Astrocyte (in vitro differentiated cells and primary cell): ENCODE measurements around the gene OPCML. TPM values are rescaled to one million over a fixed set of nuclear protein-coding genes. Genes with fewer than 3 reads are reported as not detected.

Experiments used
- DNase-seq: peaks from one replicate; pipeline ENCODE4 v3.0.0-alpha.2; 2010; ENCODE audit warnings: low read depth
- FAIRE-seq: peaks from 2 replicates; lab custom pipeline; 2011; peaks lifted over from hg19 to GRCh38; lab: Jason Lieb, UNC
- H2AFZ ChIP-seq: 2 replicates; pipeline ENCODE4 v1.6.0; 2012; ENCODE audit warnings: low read depth, low read length, inconsistent platforms
- H3K27ac ChIP-seq: 2 replicates; pipeline ENCODE4 v1.5.1; 2011; ENCODE audit warnings: low read depth, low read length, inconsistent platforms
- H3K27me3 ChIP-seq: 2 replicates; pipeline ENCODE4 v1.6.0; 2011; ENCODE audit warnings: low read length, inconsistent platforms; ENCODE audit not compliant: insufficient read depth
- H3K36me3 ChIP-seq: 2 replicates; pipeline ENCODE4 v1.5.1; 2011; ENCODE audit warnings: low read length, inconsistent platforms; ENCODE audit not compliant: insufficient read depth
- H3K4me1 ChIP-seq: 2 replicates; pipeline ENCODE4 v1.5.1; 2011; ENCODE audit warnings: low read length, inconsistent platforms; ENCODE audit not compliant: insufficient read depth
- H3K4me2 ChIP-seq: 2 replicates; pipeline ENCODE4 v1.6.0; 2012; ENCODE audit warnings: low read length, inconsistent platforms
- H3K4me3 ChIP-seq: 2 replicates; pipeline ENCODE4 v1.5.1; 2011; ENCODE audit warnings: low read depth, mild to moderate bottlenecking, low read length, inconsistent platforms; ENCODE audit not compliant: insufficient read depth
- H3K79me2 ChIP-seq: 2 replicates; pipeline ENCODE4 v1.6.0; 2012; ENCODE audit warnings: mild to moderate bottlenecking, low read length, inconsistent platforms; ENCODE audit not compliant: insufficient read depth
- H3K9ac ChIP-seq: 2 replicates; pipeline ENCODE4 v1.6.0; 2012; ENCODE audit warnings: mild to moderate bottlenecking, low read length, inconsistent platforms
- H3K9me3 ChIP-seq: 2 replicates; pipeline ENCODE4 v1.5.1; 2012; ENCODE audit warnings: low read depth, mild to moderate bottlenecking, low read length, inconsistent platforms; ENCODE audit not compliant: insufficient read depth
- H4K20me1 ChIP-seq: 2 replicates; pipeline ENCODE4 v1.6.0; 2012; ENCODE audit warnings: low read length, inconsistent platforms; ENCODE audit not compliant: insufficient read depth
- H3K27ac Mint-ChIP-seq: one replicate; pipeline ENCODE4 v1.8.0; 2021; ENCODE audit warnings: mild to moderate bottlenecking, mixed read lengths; ENCODE audit not compliant: unreplicated experiment
- H3K27me3 Mint-ChIP-seq: one replicate; pipeline ENCODE4 v1.8.0; 2021; ENCODE audit warnings: low read depth, mixed read lengths; ENCODE audit not compliant: unreplicated experiment
- H3K36me3 Mint-ChIP-seq: one replicate; pipeline ENCODE4 v1.8.0; 2021; ENCODE audit warnings: low read depth, mixed read lengths; ENCODE audit not compliant: unreplicated experiment
- H3K4me1 Mint-ChIP-seq: one replicate; pipeline ENCODE4 v1.8.0; 2021; ENCODE audit warnings: low read depth, mixed read lengths; ENCODE audit not compliant: unreplicated experiment
- H3K4me3 Mint-ChIP-seq: one replicate; pipeline ENCODE4 v1.8.0; 2021; ENCODE audit warnings: mild to moderate bottlenecking, moderate library complexity, mixed read lengths; ENCODE audit not compliant: unreplicated experiment
- H3K9me3 Mint-ChIP-seq: one replicate; pipeline ENCODE4 v1.8.0; 2021; ENCODE audit warnings: mild to moderate bottlenecking, mixed read lengths; ENCODE audit not compliant: unreplicated experiment
- CTCF ChIP-seq: IDR thresholded peaks from 2 replicates; pipeline ENCODE4 v1.5.1; 2011; ENCODE audit warnings: low read depth, mild to moderate bottlenecking, inconsistent platforms, low read length, moderate library complexity; ENCODE audit not compliant: insufficient read depth
- EZH2 ChIP-seq: IDR thresholded peaks from 2 replicates; pipeline ENCODE4 v1.6.1; 2012; ENCODE audit warnings: mild to moderate bottlenecking, low read length, inconsistent platforms; ENCODE audit not compliant: insufficient read depth
- total RNA-seq: library from RNA; stranded (reverse); gene quantifications from 2 replicates; pipeline ENCODE4 v1.2.1, GENCODE V29; 2021

OPCML gene
- total RNA-seq, 1 donor from 2014 or later, result 7.9 TPM

GRCh38 chr11:133198438-133198837 is 333.9 kb downstream of the OPCML start:
- TF ChIP-seq CTCF, result no peak
- TF ChIP-seq EZH2, result no peak
- Histone ChIP-seq H3K36me3 (no peaks in the 10 kb centered on the region), H3K4me3 (no peak overlapping the region), H4K20me1 (no peaks in the 10 kb centered on the region), H3K79me2 (no peaks in the 10 kb centered on the region), H3K9me3 (no peaks in the 10 kb centered on the region), H3K9ac (no peak overlapping the region), H3K27me3 (no peaks in the 10 kb centered on the region), H3K27ac (no peak overlapping the region), H2AFZ (no peak overlapping the region), H3K4me2 (no peak overlapping the region), H3K4me1 (no peaks in the 10 kb centered on the region)
- DNase-seq, result no peak
- FAIRE-seq, result no peak
- no peaks in the 10 kb centered on the region for H3K36me3 Mint-ChIP-seq
- H3K4me1 Mint-ChIP-seq, result no peaks in the 10 kb centered on the region
- H3K27ac Mint-ChIP-seq, result no peak overlapping the region
- no peak overlapping the region for H3K4me3 Mint-ChIP-seq
- H3K9me3 Mint-ChIP-seq, result peaks cover 1% of the 10 kb centered on the region
- peaks cover 3% of the 10 kb centered on the region for H3K27me3 Mint-ChIP-seq

GRCh38 chr11:133197425-133197824 is 334.9 kb downstream of the OPCML start:
- DNase-seq (peak; percentile 5), FAIRE-seq (no peak)
- H3K4me3 ChIP-seq, result no peak overlapping the region
- TF ChIP-seq CTCF, result no peak
- TF ChIP-seq EZH2, result no peak
- H3K9me3 ChIP-seq, result no peaks in the 10 kb centered on the region
- no peak overlapping the region for H3K4me2 ChIP-seq
- Mint-ChIP-seq H3K4me1 (no peaks in the 10 kb centered on the region), H3K4me3 (no peak overlapping the region), H3K27ac (no peak overlapping the region), H3K27me3 (no peaks in the 10 kb centered on the region), H3K9me3 (no peaks in the 10 kb centered on the region), H3K36me3 (no peaks in the 10 kb centered on the region)
- no peaks in the 10 kb centered on the region for H3K79me2 ChIP-seq
- H4K20me1 ChIP-seq, result no peaks in the 10 kb centered on the region
- H3K9ac ChIP-seq, result no peak overlapping the region
- no peak overlapping the region for H2AFZ ChIP-seq
- no peaks in the 10 kb centered on the region for H3K4me1 ChIP-seq
- no peaks in the 10 kb centered on the region for H3K36me3 ChIP-seq
- no peak overlapping the region for H3K27ac ChIP-seq
- no peaks in the 10 kb centered on the region for H3K27me3 ChIP-seq

GRCh38 chr11:133191931-133192330 is 340.4 kb downstream of the OPCML start:
- peaks cover 6% of the 10 kb centered on the region for H3K27me3 Mint-ChIP-seq
- no peaks in the 10 kb centered on the region for H3K36me3 ChIP-seq
- no peak overlapping the region for H3K4me2 ChIP-seq
- no peaks in the 10 kb centered on the region for H3K27me3 ChIP-seq
- no peak overlapping the region for H3K9ac ChIP-seq
- no peaks in the 10 kb centered on the region for H3K36me3 Mint-ChIP-seq
- no peak overlapping the region for H2AFZ ChIP-seq
- FAIRE-seq (no peak), DNase-seq (no peak)
- no peak overlapping the region for H3K27ac ChIP-seq
- no peaks in the 10 kb centered on the region for H3K79me2 ChIP-seq
- no peaks in the 10 kb centered on the region for H3K9me3 ChIP-seq
- H3K27ac Mint-ChIP-seq, result no peak overlapping the region
- TF ChIP-seq CTCF, result no peak
- no peak for TF ChIP-seq EZH2
- H3K4me3 Mint-ChIP-seq, result no peak overlapping the region
- H4K20me1 ChIP-seq, result no peaks in the 10 kb centered on the region
- no peaks in the 10 kb centered on the region for H3K4me1 ChIP-seq
- H3K4me3 ChIP-seq, result no peak overlapping the region
- no peaks in the 10 kb centered on the region for H3K9me3 Mint-ChIP-seq
- H3K4me1 Mint-ChIP-seq, result no peaks in the 10 kb centered on the region
